DND-41 (cell line): Measurements from ENCODE around the gene CGA.

Source experiments
- ATAC-seq: fragments of 200-7000 bp; cut with Tn5 transposase; 3 replicates; pipeline ENCODE4 v1.9.1; 2021; ENCODE audit warnings: low read depth; ENCODE audit not compliant: insufficient read depth
- DNase-seq: peaks from one replicate; pipeline ENCODE4 v3.0.0-alpha.2; 2020
- H2AFZ ChIP-seq: 2 replicates; pipeline ENCODE4 v1.6.0; 2012; ENCODE audit warnings: low read depth, low read length
- H3K27ac ChIP-seq: 2 replicates; pipeline ENCODE4 v1.5.1; 2012; ENCODE audit warnings: low read length, inconsistent platforms
- H3K27me3 ChIP-seq: fragments of 200-600 bp; sonication (generic); 2 replicates; pipeline ENCODE4 v1.6.0; 2012; ENCODE audit warnings: low read length, mild to moderate bottlenecking, inconsistent platforms; ENCODE audit not compliant: insufficient read depth, poor library complexity
- H3K36me3 ChIP-seq: 2 replicates; pipeline ENCODE4 v1.5.1; 2012; ENCODE audit warnings: low read length, inconsistent platforms; ENCODE audit not compliant: insufficient read depth
- H3K4me1 ChIP-seq: 2 replicates; pipeline ENCODE4 v1.5.1; 2012; ENCODE audit warnings: mild to moderate bottlenecking, low read length; ENCODE audit not compliant: insufficient read depth
- H3K4me2 ChIP-seq: 2 replicates; pipeline ENCODE4 v1.6.0; 2012; ENCODE audit warnings: mild to moderate bottlenecking, moderate library complexity, low read length, inconsistent platforms; ENCODE audit not compliant: insufficient read depth
- H3K4me3 ChIP-seq, 2 experiments: fragments of 200-600 bp in 1 of 2; shearing (Covaris generic) in 1 of 2; 2 replicates each; pipeline ENCODE4 v1.5.1; 2012 to 2016; ENCODE audit warnings: inconsistent platforms in 2 of 2, low read length in 2 of 2, mild to moderate bottlenecking in 2 of 2, low read depth in 1 of 2, moderate library complexity in 1 of 2
- H3K79me2 ChIP-seq: 2 replicates; pipeline ENCODE4 v1.6.0; 2012; ENCODE audit warnings: low read length, inconsistent platforms; ENCODE audit not compliant: insufficient read depth
- H3K9ac ChIP-seq: 2 replicates; pipeline ENCODE4 v1.6.0; 2012; ENCODE audit warnings: low read depth, mild to moderate bottlenecking, inconsistent platforms, low read length, moderate library complexity
- H3K9me3 ChIP-seq: 2 replicates; pipeline ENCODE4 v1.5.1; 2012; ENCODE audit warnings: low read length, moderate library complexity, mild to moderate bottlenecking, inconsistent platforms; ENCODE audit not compliant: insufficient read depth, severe bottlenecking
- H4K20me1 ChIP-seq: 2 replicates; pipeline ENCODE4 v1.6.0; 2012; ENCODE audit warnings: low read length; ENCODE audit not compliant: insufficient read depth
- CTCF ChIP-seq: IDR thresholded peaks from 2 replicates; pipeline ENCODE4 v1.5.1; 2012; ENCODE audit warnings: borderline replicate concordance, low read length, moderate library complexity, mild to moderate bottlenecking; ENCODE audit not compliant: poor library complexity, severe bottlenecking; ENCODE audit errors: extremely low read depth
- EZH2 ChIP-seq: IDR thresholded peaks from 3 replicates; pipeline ENCODE4 v1.6.1; 2012; ENCODE audit warnings: borderline replicate concordance, low read depth, mild to moderate bottlenecking, moderate library complexity, low read length, inconsistent platforms; ENCODE audit not compliant: severe bottlenecking

CGA gene

GRCh38 chr6:87054143-87054833 is 40.6 kb downstream of the CGA start:
- ATAC-seq (no peak), DNase-seq (no peak)
- Histone ChIP-seq H2AFZ (no peak overlapping the region), H3K4me3 (no peak overlapping the region), H3K4me2 (no peak overlapping the region), H3K9me3 (no peaks in the 10 kb centered on the region), H3K9ac (no peak overlapping the region), H3K27me3 (peaks cover 11% of the 10 kb centered on the region), H3K36me3 (no peaks in the 10 kb centered on the region), H3K27ac (no peak overlapping the region), H3K4me1 (no peaks in the 10 kb centered on the region), H3K79me2 (no peaks in the 10 kb centered on the region), H4K20me1 (no peaks in the 10 kb centered on the region)
- no peak for TF ChIP-seq EZH2
- TF ChIP-seq CTCF, result no peak

DNA sequence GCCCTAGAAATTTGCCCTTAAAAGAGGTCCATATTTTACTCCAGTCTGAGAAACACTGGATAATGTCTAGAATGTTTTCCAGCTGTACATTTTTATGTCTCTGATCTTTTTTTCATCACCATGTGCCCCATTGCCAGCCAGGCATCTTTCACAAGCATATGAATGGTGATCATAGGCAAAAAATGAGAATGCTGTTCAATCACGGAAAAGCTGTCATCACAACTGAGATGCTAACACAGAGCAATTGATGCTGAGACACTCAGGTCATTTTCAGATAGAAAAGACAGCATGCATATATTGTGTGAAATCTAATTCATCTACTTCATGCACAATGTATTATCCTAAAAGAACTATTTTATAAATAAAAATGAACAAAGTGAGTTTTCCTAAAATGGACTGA is 41.6 kb downstream of the CGA start:
- no peak for ATAC-seq

DNA sequence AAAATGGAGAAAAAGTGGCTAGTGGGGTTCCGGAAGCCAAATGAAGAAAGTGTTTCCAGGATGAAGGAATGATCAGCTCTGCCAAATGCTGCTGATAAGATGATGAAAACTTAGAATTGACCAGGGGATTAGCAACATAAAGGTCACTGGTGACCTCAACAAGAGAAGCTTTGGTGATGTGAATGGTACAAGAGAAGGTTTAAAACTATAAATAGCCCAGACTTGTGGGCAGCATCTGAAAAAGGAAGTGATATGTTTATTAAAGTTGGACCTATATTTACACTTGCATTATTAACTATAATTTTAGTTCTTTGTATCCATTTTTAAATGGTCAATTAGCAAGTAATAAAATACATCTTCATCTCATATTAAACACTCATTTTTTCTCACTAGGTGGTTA is 45.1 kb downstream of the CGA start:
- Histone ChIP-seq H3K4me3 (no peak overlapping the region), H3K9ac (no peak overlapping the region), H2AFZ (no peak overlapping the region), H3K36me3 (no peaks in the 10 kb centered on the region), H3K9me3 (no peaks in the 10 kb centered on the region), H3K4me2 (no peak overlapping the region), H4K20me1 (no peaks in the 10 kb centered on the region), H3K4me1 (no peaks in the 10 kb centered on the region), H3K27ac (no peak overlapping the region), H3K79me2 (no peaks in the 10 kb centered on the region), H3K27me3 (peaks cover 5% of the 10 kb centered on the region)
- no peak for DNase-seq
- ATAC-seq, result no peak
- TF ChIP-seq EZH2, result no peak
- no peak for TF ChIP-seq CTCF

More for the DNA sequence above, 41.6 kb downstream of the CGA start:
- peaks cover 11% of the 10 kb centered on the region for H3K27me3 ChIP-seq
- DNase-seq, result no peak
- no peaks in the 10 kb centered on the region for H3K36me3 ChIP-seq
- H3K27ac ChIP-seq, result no peak overlapping the region
- H2AFZ ChIP-seq, result no peak overlapping the region
- H3K79me2 ChIP-seq, result no peaks in the 10 kb centered on the region
- no peaks in the 10 kb centered on the region for H3K4me1 ChIP-seq
- H3K9me3 ChIP-seq, result no peaks in the 10 kb centered on the region
- H3K4me3 ChIP-seq, result no peak overlapping the region
- H4K20me1 ChIP-seq, result no peaks in the 10 kb centered on the region
- H3K9ac ChIP-seq, result no peak overlapping the region
- TF ChIP-seq EZH2 (no peak), CTCF (no peak)
- H3K4me2 ChIP-seq, result no peak overlapping the region
